HEK293T (cell line): ENCODE results near the gene SLC17A6.

ENCODE experiments used
- CTCF ChIA-PET: fragments of 350-600 bp; formaldehyde crosslinking; extraction: SDS; loops from one replicate; lab custom pipeline; 2021; ENCODE audit warnings: antibody characterized with exemption, inconsistent platforms; lab: Yijun Ruan, JAX
- POLR2A ChIA-PET: fragments of 350-600 bp; formaldehyde crosslinking; extraction: SDS; loops from one replicate; lab custom pipeline; 2020; ENCODE audit warnings: antibody characterized with exemption, inconsistent platforms; lab: Yijun Ruan, JAX
- DNase-seq: peaks from one replicate; pipeline ENCODE4 v3.0.0; 2012; ENCODE audit warnings: mixed read lengths; ENCODE audit errors: extremely low spot score
- ARNT ChIP-seq: fragments of 450-650 bp; IDR thresholded peaks from 2 replicates; pipeline ENCODE4 v1.6.1; 2017; ENCODE audit warnings: mild to moderate bottlenecking
- BHLHE40 ChIP-seq: fragments of 450-650 bp; IDR thresholded peaks from 2 replicates; pipeline ENCODE4 v1.6.1; 2016; ENCODE audit warnings: mild to moderate bottlenecking, moderate library complexity, borderline replicate concordance
- CTBP1 ChIP-seq: fragments of 450-650 bp; IDR thresholded peaks from 2 replicates; pipeline ENCODE4 v1.6.1; 2016; ENCODE audit warnings: borderline replicate concordance
- ELF4 ChIP-seq: fragments of 450-650 bp; IDR thresholded peaks from 2 replicates; pipeline ENCODE4 v1.6.1; 2017; ENCODE audit warnings: antibody characterized with exemption
- FOXA1 ChIP-seq: fragments of 450-650 bp; IDR thresholded peaks from 2 replicates; pipeline ENCODE4 v1.6.1; 2016; ENCODE audit warnings: mild to moderate bottlenecking
- FOXK2 ChIP-seq: fragments of 450-650 bp; IDR thresholded peaks from 2 replicates; pipeline ENCODE4 v1.6.1; 2016; ENCODE audit warnings: mild to moderate bottlenecking
- FOXM1 ChIP-seq: fragments of 450-650 bp; IDR thresholded peaks from 2 replicates; pipeline ENCODE4 v1.6.1; 2017; ENCODE audit warnings: mild to moderate bottlenecking, borderline replicate concordance
- HDGF ChIP-seq: fragments of 450-650 bp; IDR thresholded peaks from 2 replicates; pipeline ENCODE4 v1.6.1; 2017; ENCODE audit warnings: antibody characterized with exemption, borderline replicate concordance
- L3MBTL2 ChIP-seq: fragments of 450-650 bp; conservative IDR thresholded peaks from 2 replicates; pipeline ENCODE4 v1.6.1; 2016; ENCODE audit warnings: mild to moderate bottlenecking
- LEF1 ChIP-seq: fragments of 450-650 bp; IDR thresholded peaks from 2 replicates; pipeline ENCODE4 v1.6.1; 2017; ENCODE audit warnings: mild to moderate bottlenecking, borderline replicate concordance
- NFRKB ChIP-seq: fragments of 450-650 bp; IDR thresholded peaks from 2 replicates; pipeline ENCODE4 v1.6.1; 2016; ENCODE audit warnings: mild to moderate bottlenecking, moderate library complexity
- PKNOX1 ChIP-seq: fragments of 450-650 bp; IDR thresholded peaks from 2 replicates; pipeline ENCODE4 v1.6.1; 2016
- SP1 ChIP-seq: fragments of 450-650 bp; IDR thresholded peaks from 2 replicates; pipeline ENCODE4 v1.6.1; 2017
- SUZ12 ChIP-seq: fragments of 450-650 bp; IDR thresholded peaks from 2 replicates; pipeline ENCODE4 v1.6.1; 2016; ENCODE audit warnings: mild to moderate bottlenecking
- TARDBP ChIP-seq: fragments of 450-650 bp; IDR thresholded peaks from 2 replicates; pipeline ENCODE4 v1.6.1; 2016
- ZNF384 ChIP-seq: fragments of 450-650 bp; IDR thresholded peaks from 2 replicates; pipeline ENCODE4 v1.6.1; 2016

SLC17A6 gene

GRCh38 chr11:22337596-22338485 is at the start of gene SLC17A6:
Gene SLC17A6 (plus strand): TSS chr11:22338381. CDS start chr11:22338534, 153 bp downstream.
- peak; percentile 38 for DNase-seq
- POLR2A ChIA-PET, result no interaction called here
- CTCF ChIA-PET, result no interaction called here
- no peak for TF ChIP-seq ELF4
- TF ChIP-seq FOXK2, result no peak
- TF ChIP-seq ZNF384, result no peak
- no peak for TF ChIP-seq FOXM1
- no peak for TF ChIP-seq SP1
- TF ChIP-seq BHLHE40, result no peak
- TF ChIP-seq LEF1, result no peak
- no peak for TF ChIP-seq CTBP1
- no peak for TF ChIP-seq NFRKB

GRCh38 chr11:22302368-22302767 is 35.8 kb upstream of the SLC17A6 start:
- ChIA-PET POLR2A (no interaction called here), CTCF (interaction anchor here (0.6 kb wide), 1 partner anchor 126 kb away, joined by 4 read pairs; no protein-coding TSS in a partner anchor)
- no peak for DNase-seq
- TF ChIP-seq CTBP1 (no peak), TARDBP (no peak)

GRCh38 chr11:22304337-22304961 is 33.7 kb upstream of the SLC17A6 start:
- DNase-seq, result peak; percentile 9
- CTCF ChIA-PET, result interaction anchor here (1.2 to 2.2 kb wide), 3 partner anchors 131 to 134 kb away, joined by 3 to 12 read pairs (median 4); no protein-coding TSS in a partner anchor
- TF ChIP-seq FOXM1 (no peak), SUZ12 (no peak), CTBP1 (no peak), FOXK2 (no peak)
- POLR2A ChIA-PET, result no interaction called here

- TF ChIP-seq PKNOX1 (no peak), SUZ12 (no peak), FOXA1 (no peak), FOXM1 (no peak), FOXK2 (no peak), ELF4 (no peak), L3MBTL2 (no peak), SP1 (no peak), NFRKB (no peak), ZNF384 (no peak), BHLHE40 (no peak), TARDBP (no peak), LEF1 (no peak), HDGF (no peak), ARNT (no peak), CTBP1 (no peak)
- CTCF ChIA-PET, result interaction anchor here (0.9 kb wide), 1 partner anchor 10 kb away, joined by 3 read pairs; no protein-coding TSS in a partner anchor
- POLR2A ChIA-PET, result no interaction called here
- DNase-seq, result no peak
These were observed 20.5 kb upstream of the SLC17A6 start for GRCh38 chr11:22317656-22318055.

GRCh38 chr11:22331771-22332170 is 6.4 kb upstream of the SLC17A6 start:
- POLR2A ChIA-PET, result no interaction called here
- CTCF ChIA-PET, result no interaction called here
- TF ChIP-seq ZNF384 (no peak), PKNOX1 (no peak), SUZ12 (no peak), FOXK2 (no peak), FOXA1 (no peak), NFRKB (no peak), L3MBTL2 (no peak), LEF1 (no peak), TARDBP (no peak), ELF4 (no peak), FOXM1 (no peak), BHLHE40 (no peak), CTBP1 (no peak), ARNT (no peak), SP1 (no peak)
- no peak for DNase-seq

GRCh38 chr11:22336587-22336986 is 1.6 kb upstream of the SLC17A6 start:
- DNase-seq, result no peak
- ChIA-PET CTCF (interaction anchor here (0.6 kb wide), 1 partner anchor 335 kb away, joined by 3 read pairs; no protein-coding TSS in a partner anchor), POLR2A (no interaction called here)

More at GRCh38 chr11:22336587-22336986, 1.6 kb upstream of the SLC17A6 start:
- TF ChIP-seq FOXA1, result no peak
- TF ChIP-seq SUZ12, result no peak
- TF ChIP-seq TARDBP, result no peak
- no peak for TF ChIP-seq PKNOX1
- TF ChIP-seq CTBP1, result no peak
- TF ChIP-seq SP1, result no peak
- TF ChIP-seq ARNT, result no peak
- no peak for TF ChIP-seq FOXK2
- TF ChIP-seq L3MBTL2, result no peak
- no peak for TF ChIP-seq BHLHE40
- no peak for TF ChIP-seq ELF4
- TF ChIP-seq ZNF384, result no peak
- no peak for TF ChIP-seq FOXM1
- TF ChIP-seq NFRKB, result no peak
- no peak for TF ChIP-seq HDGF
- no peak for TF ChIP-seq LEF1
